Neural crest cell (in vitro differentiated cells): ENCODE measurements around the gene ZNF710. TPM values are rescaled to one million over a fixed set of nuclear protein-coding genes. Genes with fewer than 3 reads are reported as not detected.

ENCODE experiments used
- DNase-seq: peaks from one replicate; pipeline ENCODE4 v3.0.0; 2021; ENCODE audit warnings: low read depth, mixed read lengths, low spot score
- H3K27ac Mint-ChIP-seq: one replicate; pipeline ENCODE4 v1.8.0; 2021; ENCODE audit warnings: mild to moderate bottlenecking, mixed read lengths; ENCODE audit not compliant: unreplicated experiment
- H3K27me3 Mint-ChIP-seq: 2 replicates; pipeline ENCODE4 v1.8.0; 2021; ENCODE audit warnings: low read depth, mild to moderate bottlenecking, mixed read lengths
- H3K36me3 Mint-ChIP-seq: 2 replicates; pipeline ENCODE4 v1.8.0; 2021; ENCODE audit warnings: low read depth, mild to moderate bottlenecking, mixed read lengths
- H3K4me1 Mint-ChIP-seq: 2 replicates; pipeline ENCODE4 v1.8.0; 2021; ENCODE audit warnings: mixed read lengths
- H3K4me3 Mint-ChIP-seq: one replicate; pipeline ENCODE4 v1.8.0; 2021; ENCODE audit warnings: mild to moderate bottlenecking, mixed read lengths
- H3K9me3 Mint-ChIP-seq: 2 replicates; pipeline ENCODE4 v1.8.0; 2021; ENCODE audit warnings: mixed read lengths
- CTCF ChIP-seq: fragments of 200-600 bp; sonication (generic); conservative IDR thresholded peaks from 2 replicates; pipeline ENCODE4 v1.5.0; 2021; ENCODE audit warnings: antibody characterized with exemption, mild to moderate bottlenecking
- total RNA-seq: library from RNA; stranded (reverse); gene quantifications from 2 replicates; pipeline ENCODE4 v1.2.1, GENCODE V29; 2021

ZNF710 gene
- total RNA-seq, 1 donor from 2014 or later, result 64.4 TPM

GRCh38 chr15:90033006-90033405, 31.9 kb downstream of the ZNF710 start:
- H3K9me3 Mint-ChIP-seq, result no peaks in the 10 kb centered on the region
- H3K36me3 Mint-ChIP-seq, result peaks cover 6% of the 10 kb centered on the region
- H3K27ac Mint-ChIP-seq, result peak overlapping the region; percentile 46
- no peak for DNase-seq
- peak overlapping the region; percentile 25 for H3K4me3 Mint-ChIP-seq
- no peaks in the 10 kb centered on the region for H3K27me3 Mint-ChIP-seq
- H3K4me1 Mint-ChIP-seq, result peaks cover 67% of the 10 kb centered on the region
- TF ChIP-seq CTCF, result no peak

GRCh38 chr15:90033448-90033847, 32.3 kb downstream of the ZNF710 start:
- H3K4me3 Mint-ChIP-seq, result peak overlapping the region; percentile 25
- TF ChIP-seq CTCF, result no peak
- peaks cover 67% of the 10 kb centered on the region for H3K4me1 Mint-ChIP-seq
- no peaks in the 10 kb centered on the region for H3K9me3 Mint-ChIP-seq
- no peaks in the 10 kb centered on the region for H3K27me3 Mint-ChIP-seq
- H3K27ac Mint-ChIP-seq, result peak overlapping the region; percentile 46
- no peak for DNase-seq
- H3K36me3 Mint-ChIP-seq, result peaks cover 6% of the 10 kb centered on the region

- Mint-ChIP-seq H3K4me3 (peak overlapping the region; percentile 28), H3K27ac (peak overlapping the region; percentile 72)
Observed at GRCh38 chr15:90035095-90035839, 34.1 kb downstream of the ZNF710 start.

GRCh38 chr15:90035840-90036230, 34.7 kb downstream of the ZNF710 start:
- Mint-ChIP-seq H3K27ac (peak overlapping the region; percentile 72), H3K4me3 (peak overlapping the region; percentile 28), H3K4me1 (peaks cover 83% of the 10 kb centered on the region), H3K36me3 (no peaks in the 10 kb centered on the region), H3K27me3 (no peaks in the 10 kb centered on the region), H3K9me3 (no peaks in the 10 kb centered on the region)
- no peak for DNase-seq
- TF ChIP-seq CTCF, result no peak

More at GRCh38 chr15:90035095-90035839, 34.1 kb downstream of the ZNF710 start:
- Mint-ChIP-seq H3K27me3 (no peaks in the 10 kb centered on the region), H3K36me3 (no peaks in the 10 kb centered on the region), H3K4me1 (peaks cover 77% of the 10 kb centered on the region), H3K9me3 (no peaks in the 10 kb centered on the region)
- no peak for TF ChIP-seq CTCF
- DNase-seq, result no peak

- DNase-seq, result peak; percentile 30
- Mint-ChIP-seq H3K36me3 (no peaks in the 10 kb centered on the region), H3K27ac (peak overlapping the region; percentile 97)
Observed at GRCh38 chr15:90036343-90036742, 35.2 kb downstream of the ZNF710 start.

More at GRCh38 chr15:90036343-90036742, 35.2 kb downstream of the ZNF710 start:
- Mint-ChIP-seq H3K4me1 (peaks cover 84% of the 10 kb centered on the region), H3K9me3 (no peaks in the 10 kb centered on the region), H3K4me3 (peak overlapping the region; percentile 63), H3K27me3 (no peaks in the 10 kb centered on the region)
- TF ChIP-seq CTCF, result no peak
